ENCODE measurements around the gene NUBP1. TPM values are rescaled to one million over a fixed set of nuclear protein-coding genes. Genes with fewer than 3 reads are reported as not detected.

NUBP1 gene
- total RNA-seq, 1 experiment from 2014 or later = 31.5 TPM

- H3K27me3 ChIP-seq (ENCODE audit: insufficient read depth, low read length) = no peaks in the 10 kb centered on the region
- ATAC-seq (peak; percentile 81), DNase-seq (ENCODE audit: low read depth, low spot score) (no peak)
- BruUV-seq (replicated peaks) = no TSS peak
- H3K36me3 ChIP-seq (ENCODE audit: control insufficient read depth in 1 of 2, insufficient read depth in 2 of 2, low read length in 2 of 2) = peaks cover 2 to 17% of the 10 kb centered on the region in 2 experiments; a peak in 3 of 4 replicates
- RAD21 ChIA-PET (ENCODE audit: low non-redundant PET in 1 of 2, low total read pairs in 2 of 2, uncharacterized antibody in 2 of 2, unreplicated experiment in 2 of 2) = no interaction called here
- no peak overlapping the region for H3K4me3 ChIP-seq (replicated peaks in 1 of 2; ENCODE audit: low read depth in 1 of 2, low read length in 2 of 2)
- H3K9me3 ChIP-seq (ENCODE audit: control insufficient read depth in 1 of 2, insufficient read depth in 1 of 2, low read depth in 1 of 2, low read length in 2 of 2) = no peaks in the 10 kb centered on the region
- no peaks in the 10 kb centered on the region for H3K79me2 ChIP-seq (ENCODE audit: insufficient read depth, low read length)
- intact Hi-C loops (cut with micrococcal nuclease) = no loop called here
- H2AFZ ChIP-seq (ENCODE audit: low read depth, low read length, poor library complexity, severe bottlenecking) = no peak overlapping the region
- peak overlapping the region; percentile 52 for H3K4me2 ChIP-seq (ENCODE audit: low read length)
- no peaks in the 10 kb centered on the region for H4K20me1 ChIP-seq (ENCODE audit: insufficient read depth)
- no peaks in the 10 kb centered on the region for H3K9me2 ChIP-seq (ENCODE audit: insufficient read depth)
- peak overlapping the region; percentile 26; the same call in 1 of the 2 replicates for H3K9ac ChIP-seq (ENCODE audit: low read length)
- CTCF ChIA-PET = interaction anchor here (0.5 to 1.3 kb wide), 2 partner anchors 11 to 164 kb away, joined by 3 to 5 read pairs; partner anchors contain the start of gene NUBP1
- H3K27ac ChIP-seq (ENCODE audit: low read depth, low read length) = peak overlapping the region; percentile 37; the same call in 1 of the 2 replicates
- POLR2A ChIA-PET = interaction anchor here (1.0 kb wide), 1 partner anchor 11 kb away, joined by 8 read pairs; the partner anchor contains the start of gene NUBP1
- H3K4me1 ChIP-seq (ENCODE audit: control insufficient read depth in 1 of 2, insufficient read depth in 2 of 2, low read length in 2 of 2) = peaks cover 3 to 17% of the 10 kb centered on the region in 2 experiments; a peak in 3 of 4 replicates
- TF ChIP-seq JUND (IDR thresholded peaks at IDR 0.05) (peak; percentile 71), POLR2AphosphoS5 (IDR thresholded peaks at IDR 0.05; ENCODE audit: low read depth, low read length) (no peak), FOSL1 (IDR thresholded peaks at IDR 0.05; ENCODE audit: low read depth) (peak; percentile 88), SRF (IDR thresholded peaks at IDR 0.05; ENCODE audit: low read depth) (no peak), ZFX (IDR thresholded peaks at IDR 0.05) (no peak), TCF7L2 (IDR thresholded peaks at IDR 0.05; ENCODE audit: borderline replicate concordance, extremely low read depth, insufficient read depth, insufficient read length) (no peak), ZNF274 (IDR thresholded peaks at IDR 0.05; ENCODE audit: low read depth, low read length) (no peak), SP1 (IDR thresholded peaks at IDR 0.05; ENCODE audit: low read depth) (peak; percentile 35; the same call in 1 of the 2 replicates), ZBTB33 (IDR thresholded peaks at IDR 0.05; ENCODE audit: extremely low read depth, insufficient replicate concordance, low read length) (no peak), RAD21 (IDR thresholded peaks at IDR 0.05; ENCODE audit: low read depth) (0 out of 2 replicates have a peak, but pooled peaks have one; percentile 8), EGR1 (IDR thresholded peaks at IDR 0.05; ENCODE audit: low read depth) (no peak), CTCF (IDR thresholded peaks at IDR 0.05 in 2 of 3, conservative IDR thresholded peaks at IDR 0.05 in 1 of 3; ENCODE audit: borderline replicate concordance in 1 of 3, insufficient read depth in 1 of 3, low read depth in 2 of 3, low read length in 2 of 3) (no peak), SIN3A (IDR thresholded peaks at IDR 0.05; ENCODE audit: low read depth) (no peak), ELF1 (IDR thresholded peaks at IDR 0.05; ENCODE audit: borderline replicate concordance, low read depth) (no peak)
Measured at GRCh38 chr16:10754941-10755340, 11.3 kb downstream of the NUBP1 start.
